ENCODE measurements around the gene TFB1M.
"Not testable (repeated sequence)": the region's sequence is repeated elsewhere in the genome, so short reads cannot be mapped to it uniquely, and the experiment has no call there.

Gene TFB1M

DNA sequence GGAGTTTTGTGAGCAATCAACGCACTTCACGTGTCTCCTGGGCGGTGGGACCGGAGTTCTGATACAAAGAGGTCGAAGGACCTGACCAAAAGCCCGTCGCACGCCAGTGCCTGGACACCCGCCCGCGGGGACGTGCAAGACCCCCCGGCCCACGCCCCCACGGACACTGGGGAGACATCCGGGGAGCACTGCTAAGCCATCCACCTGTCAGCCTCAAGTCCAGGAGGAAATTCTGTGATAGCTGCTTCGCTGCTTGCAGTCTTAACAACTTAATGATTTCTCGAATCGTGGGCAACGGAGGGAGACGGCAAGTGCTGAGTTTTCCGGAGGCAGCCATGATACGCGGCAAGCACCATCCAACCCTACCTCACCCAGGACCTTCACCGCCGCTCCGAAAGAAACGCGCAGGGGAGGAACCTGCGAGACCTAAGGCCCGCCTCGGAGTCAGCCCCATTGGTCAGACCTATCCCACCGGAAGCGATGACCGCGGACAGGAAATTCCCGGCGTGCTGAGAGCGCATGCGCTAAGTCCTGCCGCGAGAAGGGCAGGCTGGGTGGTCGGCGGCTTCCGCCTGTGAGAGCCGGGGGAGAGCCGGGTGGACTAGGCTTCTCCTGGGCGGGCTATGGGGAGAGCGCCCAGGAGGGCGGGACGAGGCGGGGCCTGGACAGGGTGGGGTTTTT, at the start of gene TFB1M:
TFB1M (minus strand) TSS at position 393 of the 681 bp plus-strand sequence; CDS start at position 337, 56 bp downstream.
- DNase-seq, result peak; percentile 98

DNA sequence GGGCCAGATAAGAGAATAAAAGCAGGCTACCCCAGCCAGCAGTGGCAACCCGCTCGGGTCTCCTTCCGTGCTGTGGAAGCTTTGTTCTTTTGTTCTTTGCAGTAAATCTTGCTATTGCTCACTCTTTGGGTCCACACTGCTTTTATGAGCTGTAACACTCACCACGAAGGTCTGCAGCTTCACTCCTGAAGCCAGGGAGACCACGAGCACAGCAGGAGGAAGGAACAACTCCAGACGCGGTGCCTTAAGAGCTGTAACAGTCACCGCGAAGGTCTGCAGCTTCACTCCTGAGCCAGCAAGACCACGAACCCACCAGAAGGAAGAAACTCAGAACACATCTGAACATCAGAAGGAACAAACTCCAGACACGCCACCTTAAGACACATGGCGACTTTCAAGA, 49.7 kb upstream of the TFB1M start:
- DNase-seq, result not testable (repeated sequence)

DNA sequence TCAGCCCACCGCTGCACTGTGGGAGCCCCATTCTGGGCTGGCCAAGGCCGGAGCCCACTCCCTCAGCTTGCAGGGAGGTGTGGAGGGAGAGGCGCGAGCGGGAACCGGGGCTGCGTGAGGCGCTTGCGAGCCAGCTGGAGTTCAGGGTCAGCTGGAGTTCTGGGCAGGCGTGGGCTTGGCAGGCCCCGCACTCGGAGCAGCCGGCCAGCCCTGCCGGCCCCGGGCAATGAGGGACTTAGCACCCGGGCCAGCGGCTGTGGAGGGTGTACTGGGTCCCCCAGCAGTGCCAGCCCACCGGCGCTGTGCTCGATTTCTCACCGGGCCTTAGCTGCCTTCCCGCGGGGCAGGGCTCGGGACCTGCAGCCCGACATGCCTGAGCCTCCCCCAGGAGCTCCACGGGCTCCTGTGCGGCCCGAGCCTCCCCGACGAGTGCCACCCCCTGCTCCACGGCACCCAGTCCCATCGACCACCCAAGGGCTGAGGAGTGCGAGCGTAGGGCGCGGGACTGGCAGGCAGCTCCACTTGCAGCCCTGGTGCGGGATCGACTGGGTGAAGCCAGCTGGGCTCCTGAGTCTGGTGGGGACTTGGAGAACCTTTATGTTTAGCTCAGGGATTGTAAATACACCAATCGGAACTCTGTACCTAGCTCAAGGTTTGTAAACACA, 48.8 kb upstream of the TFB1M start:
- not testable (repeated sequence) for DNase-seq

DNA sequence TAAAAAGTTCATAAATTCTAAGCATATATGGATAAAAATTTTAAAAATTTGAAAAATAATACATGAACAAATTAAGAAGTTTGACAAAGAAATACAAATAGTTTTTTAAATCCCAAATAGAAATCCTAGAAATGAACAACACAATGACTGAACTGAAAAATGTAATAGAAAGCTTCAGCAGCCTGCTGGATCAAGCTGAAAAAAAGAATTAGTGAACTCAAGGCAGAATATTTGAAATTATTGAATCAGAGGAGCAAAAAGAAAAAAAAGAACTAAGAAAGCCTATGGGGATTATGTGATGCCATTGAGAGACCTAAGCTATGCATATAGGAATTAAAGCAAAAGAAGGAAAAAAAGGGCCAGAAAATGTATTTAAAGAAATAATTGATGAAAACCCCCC, 39.9 kb upstream of the TFB1M start:
- no peak for DNase-seq

DNA sequence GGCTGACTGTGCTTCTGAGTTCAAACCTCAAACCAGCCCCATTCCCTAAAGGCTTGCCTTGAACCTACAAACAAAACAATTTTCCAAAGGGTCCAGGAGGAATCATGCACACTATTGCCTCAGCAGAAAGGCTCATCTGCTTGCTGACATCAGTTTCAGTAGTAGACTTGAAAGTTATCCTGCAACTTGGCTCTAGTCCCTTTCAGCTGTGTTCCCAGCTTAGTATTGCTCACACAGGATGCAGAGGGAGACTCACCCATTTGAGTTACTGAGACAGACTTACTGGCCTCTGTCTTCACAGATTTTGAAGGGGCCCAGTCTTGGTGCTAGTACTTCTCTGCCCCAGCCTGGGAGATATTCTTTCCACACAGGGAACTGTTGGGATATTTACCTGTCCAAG, 38.5 kb upstream of the TFB1M start:
- DNase-seq, result no peak

DNA sequence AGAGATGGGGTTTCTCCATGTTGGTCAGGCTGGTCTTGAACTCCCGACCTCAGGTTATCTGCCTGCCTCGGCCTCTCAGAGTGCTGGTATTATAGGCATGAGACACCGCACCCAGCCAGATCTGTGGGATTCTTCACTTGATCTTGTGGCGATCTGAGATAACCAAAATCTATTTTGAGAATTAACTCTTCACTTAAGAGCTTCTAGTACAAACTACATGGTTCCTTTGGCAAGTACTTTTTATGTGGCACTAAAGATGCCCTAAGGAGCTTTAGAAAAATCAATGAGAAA, 37.8 kb upstream of the TFB1M start:
- DNase-seq, result no peak

DNA sequence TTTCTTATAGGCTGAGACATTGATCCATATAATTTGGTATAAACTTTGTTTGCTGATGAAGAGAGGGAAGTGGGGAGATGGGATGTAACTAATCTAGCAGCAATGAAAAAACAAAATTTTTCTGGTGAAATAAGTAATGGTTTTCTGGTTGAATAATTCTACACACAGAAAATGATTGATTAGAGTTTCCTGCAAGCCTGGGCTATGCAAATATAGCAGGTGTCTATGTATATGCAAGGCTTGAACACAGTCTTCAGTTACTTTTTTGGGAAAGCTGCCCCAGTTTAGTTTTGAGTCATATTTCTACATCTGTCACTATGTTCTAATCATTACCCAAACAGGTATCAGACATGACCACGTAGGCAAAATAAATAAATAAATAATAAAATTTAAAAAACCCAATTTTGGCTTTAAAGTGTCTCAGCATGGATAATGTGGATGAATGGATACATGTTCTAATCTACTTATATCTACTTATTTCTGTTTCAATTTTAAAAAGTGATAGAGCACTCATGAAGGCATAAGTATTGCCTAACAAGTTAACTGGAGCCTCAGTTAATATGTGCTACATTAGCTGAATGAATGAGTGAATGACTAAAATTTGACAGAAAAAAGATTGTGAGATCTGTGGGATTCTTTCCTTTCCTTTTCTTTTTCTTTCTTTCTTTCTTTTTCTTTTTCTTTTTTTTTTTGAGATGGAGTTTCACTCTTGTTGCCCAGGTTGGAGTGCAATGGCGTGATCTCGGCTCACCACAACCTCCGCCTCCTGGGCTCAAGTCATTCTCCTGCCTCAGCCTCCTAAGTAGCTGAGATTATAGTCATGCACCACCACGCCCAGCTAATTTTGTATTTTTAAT, 37.2 kb upstream of the TFB1M start:
- DNase-seq, result no peak

DNA sequence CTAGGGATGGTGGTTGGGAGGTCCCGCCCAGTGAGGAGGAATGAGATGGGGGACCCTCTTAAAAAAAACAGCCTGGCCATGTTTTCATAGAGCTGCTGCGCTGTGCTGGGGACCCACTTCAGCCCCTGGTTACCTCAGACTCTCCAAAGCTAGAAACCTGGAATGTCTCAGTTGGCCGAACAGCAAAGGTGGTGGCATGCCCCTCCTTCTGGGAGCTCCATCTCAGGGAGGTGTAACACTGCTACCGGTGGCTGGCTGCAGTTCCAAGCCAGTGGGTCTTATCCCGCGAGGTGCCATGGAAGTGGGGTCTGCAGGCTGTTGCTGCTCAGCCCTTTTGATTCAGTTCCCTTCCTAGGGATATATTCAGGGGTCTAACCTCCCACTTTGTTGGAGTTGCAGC, 35.7 kb upstream of the TFB1M start:
- DNase-seq, result no peak

DNA sequence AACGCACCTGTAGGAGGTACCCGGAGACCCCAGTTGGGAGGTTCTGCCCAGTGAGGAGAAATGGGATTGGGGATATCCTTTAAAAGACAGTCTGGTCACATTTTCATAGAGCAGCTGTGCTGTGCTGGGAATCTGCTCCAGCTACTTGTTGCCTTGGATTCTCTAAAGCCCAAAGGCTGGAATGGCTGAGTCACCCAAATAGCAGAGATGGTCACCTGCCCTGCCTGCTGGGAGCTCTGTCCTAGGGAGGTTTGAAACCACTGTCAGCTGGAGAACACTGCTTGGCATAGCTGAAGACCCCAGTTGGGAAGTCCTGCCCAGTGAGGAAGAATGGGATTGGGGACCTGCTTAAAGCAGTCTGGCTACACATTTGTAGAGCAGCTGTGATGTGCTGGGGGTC, 34.8 kb upstream of the TFB1M start:
- no peak for DNase-seq

DNA sequence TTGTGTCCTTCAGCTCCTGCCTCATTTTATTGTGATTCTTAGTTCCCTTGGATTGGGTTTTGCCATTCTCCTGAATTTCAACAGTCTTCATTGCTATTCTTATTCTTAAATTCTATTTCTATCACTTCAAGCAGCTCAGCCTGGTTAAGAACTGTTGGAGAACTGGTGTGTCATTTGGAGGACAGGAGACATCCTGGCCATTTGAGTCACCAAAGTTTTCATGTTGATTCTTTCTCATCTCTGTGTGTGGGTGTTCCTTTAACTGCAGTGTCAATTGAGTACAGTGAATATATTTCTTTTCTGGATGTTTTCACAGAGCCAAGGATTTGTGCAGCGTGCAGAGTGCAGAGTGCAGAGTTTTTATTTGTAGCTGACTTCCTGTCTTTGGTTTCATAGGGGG, 33.5 kb upstream of the TFB1M start:
- DNase-seq, result no peak

DNA sequence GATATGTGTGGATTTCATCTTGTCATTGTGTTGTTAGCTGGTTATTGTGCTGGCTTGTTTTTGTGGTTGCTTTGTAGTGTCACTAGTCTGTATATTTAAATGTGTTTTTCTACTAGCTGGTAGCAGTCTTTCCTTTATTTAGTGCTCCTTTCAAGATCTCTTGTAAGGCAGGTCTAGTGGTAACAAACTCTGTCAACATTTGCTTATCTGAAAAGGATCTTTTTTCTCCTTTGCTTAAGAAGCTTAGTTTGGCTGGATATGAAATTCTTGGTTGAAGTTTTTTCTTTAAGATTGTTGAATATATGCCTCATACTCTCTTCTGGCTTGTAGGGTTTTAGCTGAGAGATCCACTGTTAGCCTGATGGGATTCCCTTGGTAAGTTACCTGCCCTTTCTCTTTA, 32.7 kb upstream of the TFB1M start:
- no peak for DNase-seq

DNA sequence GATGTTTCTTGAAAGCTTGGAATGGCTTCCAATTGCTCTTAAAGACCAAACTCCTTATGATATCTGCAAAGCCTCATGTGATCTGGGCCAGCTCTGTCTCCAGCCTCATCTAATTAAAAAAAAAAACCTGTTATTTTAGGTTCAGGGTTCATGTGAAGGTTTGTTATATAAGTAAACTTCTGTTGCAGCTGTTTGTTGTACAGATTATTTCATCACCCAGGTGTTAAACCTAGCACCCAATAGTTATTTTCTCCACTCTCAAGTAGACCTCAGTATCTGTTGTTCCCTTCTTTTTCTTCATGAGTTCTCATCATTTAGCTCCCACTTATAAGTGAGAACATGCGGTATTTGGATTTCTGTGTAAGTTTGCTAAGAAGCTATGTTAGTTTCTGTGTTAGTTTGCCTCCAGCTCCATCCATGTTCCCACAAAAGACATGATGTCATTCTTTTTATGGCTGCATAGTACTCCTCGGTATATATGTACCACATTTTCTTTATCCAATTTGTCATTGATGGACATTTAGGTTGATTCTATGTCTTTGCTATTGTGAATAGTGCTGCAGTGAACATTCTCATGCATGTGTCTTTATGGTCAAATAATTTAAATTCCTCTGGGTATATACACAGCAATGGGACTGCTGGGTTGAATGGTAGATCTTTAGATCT, 30.2 kb upstream of the TFB1M start:
- no peak for DNase-seq

DNA sequence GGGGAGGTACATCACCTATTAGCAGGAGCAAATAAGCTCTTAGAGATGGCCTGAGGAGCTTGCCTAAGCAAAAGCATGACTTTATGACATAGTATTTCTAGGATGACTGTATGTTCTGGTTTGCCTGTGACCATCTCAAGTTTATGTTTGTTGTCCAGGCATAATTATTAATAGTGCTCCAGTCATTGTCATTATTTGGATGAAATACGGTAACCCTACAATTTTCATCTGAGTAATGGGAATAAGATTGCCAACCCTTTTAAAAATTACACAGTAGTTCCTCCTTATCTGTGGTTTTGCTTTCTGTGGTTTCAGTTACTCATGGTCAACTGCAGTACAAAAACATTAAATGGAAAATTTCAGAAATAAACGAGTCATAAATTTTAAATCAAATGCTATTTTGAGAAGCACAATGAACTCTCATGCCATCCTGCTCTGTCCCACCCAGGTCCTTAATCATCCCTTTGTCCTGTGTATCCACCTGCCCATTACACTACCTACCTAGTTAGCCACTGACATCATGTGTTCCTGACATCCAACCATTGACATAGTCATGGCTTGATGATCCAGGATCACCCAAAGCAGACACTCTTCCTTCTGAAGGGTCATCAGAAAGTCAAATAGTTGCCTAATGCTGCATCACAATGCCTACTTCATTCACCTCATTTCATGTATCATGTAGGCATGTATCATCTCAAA, 27.0 kb upstream of the TFB1M start:
- no peak for DNase-seq

DNA sequence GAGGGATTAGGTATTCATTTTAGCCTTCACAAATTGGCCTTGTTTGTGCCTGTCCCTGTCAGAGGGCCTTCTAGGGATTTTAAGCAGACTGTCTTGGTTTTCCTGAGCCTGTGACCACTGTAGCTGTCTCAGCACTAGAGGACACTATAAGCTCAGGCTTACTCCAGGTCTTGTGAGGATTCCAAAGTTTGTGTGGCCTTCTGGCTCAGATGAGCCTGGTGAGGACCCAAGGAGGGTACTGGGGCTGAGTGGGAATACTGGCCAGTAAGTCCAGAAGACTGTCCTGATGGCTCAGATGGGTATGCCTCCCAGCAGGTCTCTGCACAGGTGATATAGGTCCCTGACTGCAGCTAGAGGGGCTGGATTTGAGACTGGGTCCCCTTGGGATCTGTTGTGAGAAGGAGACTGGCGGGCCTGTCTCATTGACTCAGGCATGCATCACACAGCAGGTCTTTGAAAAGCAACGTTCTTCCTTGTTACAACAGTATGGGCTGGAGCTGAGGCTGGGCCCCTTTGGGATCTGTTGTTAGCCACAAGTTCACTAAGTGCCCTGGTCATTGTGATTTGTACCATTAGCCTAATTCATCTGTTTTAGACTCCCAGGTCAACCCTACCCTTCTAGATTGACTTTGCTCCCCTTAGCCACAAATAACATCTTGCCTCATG, 26.3 kb upstream of the TFB1M start:
- DNase-seq, result no peak

DNA sequence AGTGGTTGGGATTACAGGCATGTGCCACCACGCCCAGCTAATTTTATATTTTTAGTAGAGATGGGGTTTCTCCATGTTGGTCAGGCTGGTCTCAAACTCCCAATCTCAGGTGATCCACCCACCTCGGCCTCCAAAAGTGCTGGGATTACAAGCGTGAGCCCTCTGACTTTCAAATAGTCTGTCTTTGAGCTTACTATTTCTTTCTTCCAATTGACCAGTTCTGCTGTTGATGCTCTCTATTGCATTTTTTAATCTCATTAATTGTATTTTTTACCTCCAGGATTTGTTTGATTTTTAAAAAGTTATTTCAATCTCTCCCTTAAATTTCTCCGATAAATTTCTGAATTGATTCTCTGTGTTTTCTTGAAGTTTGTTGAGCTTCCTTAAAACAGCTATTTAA, 25.6 kb upstream of the TFB1M start:
- not testable (repeated sequence) for DNase-seq

DNA sequence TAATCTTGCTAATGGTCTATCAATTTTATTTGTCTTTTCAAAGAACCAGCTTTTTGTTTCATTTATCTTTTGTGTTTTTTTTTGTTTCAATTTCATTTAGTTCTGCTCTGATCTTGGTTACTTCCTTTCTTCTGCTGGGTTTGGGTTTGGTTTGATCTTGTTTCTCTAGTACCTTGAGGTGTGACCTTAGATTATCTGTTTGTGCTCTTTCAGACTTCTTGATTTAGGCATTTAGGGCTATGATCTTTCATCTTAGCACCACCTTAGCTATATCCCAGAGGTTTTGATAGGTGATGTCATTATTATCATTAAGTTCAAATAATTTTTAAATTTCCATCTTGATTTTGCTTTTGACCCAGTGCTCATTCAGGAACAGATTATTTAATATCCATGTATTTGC, 24.0 kb upstream of the TFB1M start:
- DNase-seq, result not testable (repeated sequence)

DNA sequence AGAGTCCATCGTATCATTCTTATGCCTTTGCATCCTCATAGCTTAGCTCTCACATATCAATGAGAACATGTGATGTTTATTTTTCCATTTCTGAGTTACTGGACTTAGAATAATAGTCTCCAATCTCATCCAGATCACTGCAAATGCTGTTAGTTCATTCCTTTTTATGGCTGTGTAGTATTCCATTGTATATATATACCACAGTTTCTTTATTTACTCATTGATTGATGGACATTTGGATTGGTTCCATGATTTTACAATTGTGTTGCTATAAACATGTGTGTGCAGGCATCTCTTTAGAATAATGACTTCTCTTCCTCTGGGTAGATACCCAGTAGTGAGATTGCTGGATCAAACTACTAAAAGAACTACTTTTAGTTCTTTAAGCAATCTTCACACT, 21.0 kb upstream of the TFB1M start:
- no peak for DNase-seq

DNA sequence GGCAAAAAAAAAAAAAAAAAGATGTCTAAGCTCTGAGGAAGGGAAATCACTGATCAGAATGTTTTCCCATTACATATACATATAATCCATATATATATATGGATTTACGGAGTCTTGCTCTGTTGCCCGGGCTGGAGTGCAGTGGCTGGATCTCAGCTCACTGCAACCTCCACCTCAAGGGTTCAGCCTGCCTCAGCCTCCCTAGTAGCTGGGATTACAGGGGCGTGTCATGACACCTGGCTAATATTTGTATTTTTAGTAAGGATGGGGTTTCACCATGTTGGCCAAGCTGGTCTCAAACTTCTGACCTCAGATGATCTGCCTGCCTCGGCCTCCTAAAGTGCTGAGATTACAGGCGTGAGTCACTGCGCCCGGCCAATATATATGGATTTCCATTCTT, 19.8 kb upstream of the TFB1M start:
- not testable (repeated sequence) for DNase-seq

DNA sequence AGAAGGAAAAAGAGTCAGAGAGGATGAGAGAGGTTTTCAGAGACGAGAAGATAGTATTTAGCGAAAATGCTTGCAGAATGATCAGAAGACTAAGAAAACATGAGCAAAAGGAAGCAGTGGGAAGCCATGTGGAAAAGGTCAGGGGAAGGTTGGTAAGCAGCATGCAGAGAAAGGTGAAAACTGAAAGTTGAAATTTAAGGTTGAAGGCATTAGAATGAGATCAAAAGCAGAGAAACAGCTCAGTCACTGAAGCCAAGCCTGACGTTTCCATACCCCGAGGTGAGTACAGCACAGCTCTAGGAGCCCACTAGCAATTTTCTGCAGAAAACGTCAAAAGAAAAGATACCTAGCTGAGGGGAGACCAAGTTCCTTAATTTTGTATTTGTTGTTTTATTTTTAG, 19.1 kb upstream of the TFB1M start:
- no peak for DNase-seq

DNA sequence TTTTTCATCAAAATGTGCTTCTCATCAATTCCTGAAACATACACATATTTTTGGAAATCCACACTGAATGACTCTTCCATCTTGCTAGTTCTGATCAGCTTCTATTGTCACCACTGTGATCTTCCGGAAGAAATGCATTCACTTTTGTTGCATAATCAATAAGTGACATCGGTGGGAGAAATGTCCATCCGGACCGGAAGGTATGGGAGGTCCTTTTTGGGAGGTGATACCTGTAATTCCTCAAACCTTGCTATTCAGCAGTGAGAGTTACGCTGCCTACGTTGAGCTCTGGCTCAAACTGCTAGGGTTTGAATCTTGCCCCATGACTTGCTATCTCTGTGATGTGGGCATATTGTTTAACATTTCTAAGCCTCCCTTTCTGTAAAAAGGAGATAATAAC, 16.6 kb upstream of the TFB1M start:
- no peak for DNase-seq

DNA sequence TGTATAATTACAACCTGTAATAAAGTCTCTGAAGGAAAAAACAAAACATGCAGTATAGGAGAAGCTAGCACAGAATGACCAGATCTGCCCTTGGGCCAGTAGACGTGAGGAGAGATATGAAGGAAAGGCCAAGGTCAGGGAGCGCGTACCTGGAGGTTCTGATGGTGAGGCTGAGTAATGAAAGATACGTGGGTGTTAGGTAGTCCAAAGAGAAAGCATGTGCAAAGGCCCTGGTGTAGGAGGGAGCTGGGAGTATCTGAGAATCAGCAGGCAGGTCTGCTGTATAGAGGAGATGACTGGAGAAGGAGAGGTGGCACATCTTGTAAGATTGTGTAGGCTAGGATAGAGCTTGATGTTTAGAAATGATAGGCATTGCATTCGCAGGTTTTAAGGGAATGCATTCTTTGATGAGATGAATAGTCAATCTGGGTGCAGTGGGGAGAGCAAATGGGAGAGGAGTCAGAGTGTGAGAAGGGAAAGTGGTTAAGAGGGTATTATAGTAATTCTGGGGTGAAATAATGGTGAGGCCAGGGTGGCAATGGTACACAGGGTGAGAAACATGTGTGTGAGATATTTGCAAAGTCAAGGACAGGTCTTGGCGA, 15.9 kb upstream of the TFB1M start:
- DNase-seq, result no peak
